ENCODE measurements around the gene HDGF. TPM values are rescaled to one million over a fixed set of nuclear protein-coding genes. Genes with fewer than 3 reads are reported as not detected.

The HDGF gene
- total RNA-seq, 1 experiment from 2014 or later, result 325 TPM

DNA sequence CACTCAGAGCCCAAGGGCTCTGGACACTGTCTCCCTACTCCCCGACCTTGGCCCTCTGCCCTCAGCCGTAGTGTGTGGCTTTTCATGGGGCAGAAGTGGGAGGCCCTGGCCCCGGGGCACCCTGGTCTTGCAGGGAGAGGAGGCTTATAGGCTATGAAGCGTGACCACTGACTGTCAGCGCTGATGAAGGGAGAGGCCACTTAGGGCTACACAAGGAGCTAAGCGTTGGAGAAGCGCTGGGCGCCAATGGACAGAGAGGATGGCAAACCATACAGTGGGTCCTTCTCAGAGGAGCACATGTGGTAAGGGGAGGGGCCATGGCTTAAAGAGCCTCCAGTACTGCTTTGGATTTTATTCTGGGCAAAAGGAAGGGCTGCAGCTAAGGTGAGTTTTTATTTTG, 54.0 kb downstream of the HDGF start:
- Histone ChIP-seq H3K27me3 (ENCODE audit: control insufficient read depth, insufficient read depth, low read length) (no peaks in the 10 kb centered on the region), H3K4me3 (ENCODE audit: low read depth in 2 of 2, low read length in 2 of 2) (peak overlapping the region in 1 of 2 experiments; percentile 28; a peak in 2 of 4 replicates), H3K9me3 (ENCODE audit: control insufficient read depth, insufficient read depth, low read depth, low read length) (no peaks in the 10 kb centered on the region), H3K4me1 (ENCODE audit: control insufficient read depth, insufficient read depth, low read length) (peaks cover 78% of the 10 kb centered on the region), H3K36me3 (ENCODE audit: control insufficient read depth, insufficient read depth, low read length) (no peaks in the 10 kb centered on the region), H3K27ac (ENCODE audit: low read length) (peak overlapping the region; percentile 90)
- in situ Hi-C loops (cut with HindIII; ENCODE audit: low pct_unique_long_range_greater_than_20kb, low sequenced_read_pairs) (no loop called here), intact Hi-C loops (cut with micrococcal nuclease; ENCODE audit: unreplicated experiment) (loop anchor here (10.0 kb wide), 1 partner anchor 167 kb away; the partner anchor contains the start of gene NTRK1)
- ChIA-PET CTCF (interaction anchor here (0.8 to 2.3 kb wide), 3 partner anchors 8 to 162 kb away, joined by 3 to 13 read pairs (median 3); no protein-coding TSS in a partner anchor), POLR2A (interaction anchor here (0.6 kb wide), 1 partner anchor 29 kb away, joined by 3 read pairs; no protein-coding TSS in a partner anchor)
- BruUV-seq (replicated peaks), result no TSS peak
- DNase-seq (ENCODE audit: low read depth, low spot score), result no peak
- ATAC-seq, result peak; percentile 56
- TF ChIP-seq, protein P1, sequence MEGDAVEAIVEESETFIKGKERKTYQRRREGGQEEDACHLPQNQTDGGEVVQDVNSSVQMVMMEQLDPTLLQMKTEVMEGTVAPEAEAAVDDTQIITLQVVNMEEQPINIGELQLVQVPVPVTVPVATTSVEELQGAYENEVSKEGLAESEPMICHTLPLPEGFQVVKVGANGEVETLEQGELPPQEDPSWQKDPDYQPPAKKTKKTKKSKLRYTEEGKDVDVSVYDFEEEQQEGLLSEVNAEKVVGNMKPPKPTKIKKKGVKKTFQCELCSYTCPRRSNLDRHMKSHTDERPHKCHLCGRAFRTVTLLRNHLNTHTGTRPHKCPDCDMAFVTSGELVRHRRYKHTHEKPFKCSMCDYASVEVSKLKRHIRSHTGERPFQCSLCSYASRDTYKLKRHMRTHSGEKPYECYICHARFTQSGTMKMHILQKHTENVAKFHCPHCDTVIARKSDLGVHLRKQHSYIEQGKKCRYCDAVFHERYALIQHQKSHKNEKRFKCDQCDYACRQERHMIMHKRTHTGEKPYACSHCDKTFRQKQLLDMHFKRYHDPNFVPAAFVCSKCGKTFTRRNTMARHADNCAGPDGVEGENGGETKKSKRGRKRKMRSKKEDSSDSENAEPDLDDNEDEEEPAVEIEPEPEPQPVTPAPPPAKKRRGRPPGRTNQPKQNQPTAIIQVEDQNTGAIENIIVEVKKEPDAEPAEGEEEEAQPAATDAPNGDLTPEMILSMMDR (IDR thresholded peaks at IDR 0.05), result no peak
- TF ChIP-seq POLR2AphosphoS5 (IDR thresholded peaks at IDR 0.05; ENCODE audit: low read depth, low read length), result peak; percentile 80
- TF ChIP-seq SIN3A (IDR thresholded peaks at IDR 0.05; ENCODE audit: borderline replicate concordance, insufficient read depth, low read depth, low read length), result 0 out of 2 replicates have a peak, but pooled peaks have one; percentile 34
- TF ChIP-seq, protein P2, sequence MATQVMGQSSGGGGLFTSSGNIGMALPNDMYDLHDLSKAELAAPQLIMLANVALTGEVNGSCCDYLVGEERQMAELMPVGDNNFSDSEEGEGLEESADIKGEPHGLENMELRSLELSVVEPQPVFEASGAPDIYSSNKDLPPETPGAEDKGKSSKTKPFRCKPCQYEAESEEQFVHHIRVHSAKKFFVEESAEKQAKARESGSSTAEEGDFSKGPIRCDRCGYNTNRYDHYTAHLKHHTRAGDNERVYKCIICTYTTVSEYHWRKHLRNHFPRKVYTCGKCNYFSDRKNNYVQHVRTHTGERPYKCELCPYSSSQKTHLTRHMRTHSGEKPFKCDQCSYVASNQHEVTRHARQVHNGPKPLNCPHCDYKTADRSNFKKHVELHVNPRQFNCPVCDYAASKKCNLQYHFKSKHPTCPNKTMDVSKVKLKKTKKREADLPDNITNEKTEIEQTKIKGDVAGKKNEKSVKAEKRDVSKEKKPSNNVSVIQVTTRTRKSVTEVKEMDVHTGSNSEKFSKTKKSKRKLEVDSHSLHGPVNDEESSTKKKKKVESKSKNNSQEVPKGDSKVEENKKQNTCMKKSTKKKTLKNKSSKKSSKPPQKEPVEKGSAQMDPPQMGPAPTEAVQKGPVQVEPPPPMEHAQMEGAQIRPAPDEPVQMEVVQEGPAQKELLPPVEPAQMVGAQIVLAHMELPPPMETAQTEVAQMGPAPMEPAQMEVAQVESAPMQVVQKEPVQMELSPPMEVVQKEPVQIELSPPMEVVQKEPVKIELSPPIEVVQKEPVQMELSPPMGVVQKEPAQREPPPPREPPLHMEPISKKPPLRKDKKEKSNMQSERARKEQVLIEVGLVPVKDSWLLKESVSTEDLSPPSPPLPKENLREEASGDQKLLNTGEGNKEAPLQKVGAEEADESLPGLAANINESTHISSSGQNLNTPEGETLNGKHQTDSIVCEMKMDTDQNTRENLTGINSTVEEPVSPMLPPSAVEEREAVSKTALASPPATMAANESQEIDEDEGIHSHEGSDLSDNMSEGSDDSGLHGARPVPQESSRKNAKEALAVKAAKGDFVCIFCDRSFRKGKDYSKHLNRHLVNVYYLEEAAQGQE (IDR thresholded peaks at IDR 0.05; ENCODE audit: insufficient read depth in 1 of 2, low read depth in 2 of 2, low read length in 1 of 2), result no peak
- TF ChIP-seq TCF7L2 (IDR thresholded peaks at IDR 0.05; ENCODE audit: low read depth, low read length), result no peak

DNA sequence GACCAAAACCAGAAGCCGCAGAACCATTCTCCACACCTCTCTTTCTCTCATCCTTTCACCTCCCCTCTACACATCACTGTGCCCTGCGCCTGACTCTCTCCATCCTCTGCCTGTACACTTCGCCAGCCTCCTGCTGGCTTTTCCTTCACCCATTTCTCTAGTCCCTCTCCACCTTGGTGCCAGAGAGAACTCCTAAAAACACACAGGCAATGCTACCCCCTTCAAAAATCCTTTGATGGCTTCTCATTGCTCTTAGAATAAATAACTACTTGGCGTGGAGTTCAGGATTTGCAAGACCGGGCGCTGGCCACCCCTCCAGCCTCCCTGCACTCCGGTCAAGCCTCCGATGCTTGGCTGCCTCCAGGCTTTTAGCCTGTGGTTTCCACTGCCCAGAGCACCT, 54.7 kb downstream of the HDGF start:
- ChIA-PET POLR2A (interaction anchor here (0.6 kb wide), 1 partner anchor 30 kb away, joined by 3 read pairs; no protein-coding TSS in a partner anchor), CTCF (interaction anchor here (0.8 to 2.3 kb wide), 3 partner anchors 7 to 163 kb away, joined by 3 to 13 read pairs (median 3); no protein-coding TSS in a partner anchor)
- no peak overlapping the region; a peak in 1 of 4 replicates for H3K4me3 ChIP-seq (ENCODE audit: low read depth in 2 of 2, low read length in 2 of 2)
- intact Hi-C loops (cut with micrococcal nuclease; ENCODE audit: unreplicated experiment) (loop anchor here (10.0 kb wide), 1 partner anchor 168 kb away; the partner anchor contains the start of gene NTRK1), in situ Hi-C loops (cut with HindIII; ENCODE audit: low pct_unique_long_range_greater_than_20kb, low sequenced_read_pairs) (no loop called here)
- H3K27ac ChIP-seq (ENCODE audit: low read length), result peak overlapping the region; percentile 90
- peaks cover 84% of the 10 kb centered on the region for H3K4me1 ChIP-seq (ENCODE audit: control insufficient read depth, insufficient read depth, low read length)
- no TSS peak for BruUV-seq (replicated peaks)
- no peaks in the 10 kb centered on the region for H3K36me3 ChIP-seq (ENCODE audit: control insufficient read depth, insufficient read depth, low read length)
- no peaks in the 10 kb centered on the region for H3K9me3 ChIP-seq (ENCODE audit: control insufficient read depth, insufficient read depth, low read depth, low read length)
- ATAC-seq, result peak; percentile 46
- DNase-seq (ENCODE audit: low read depth, low spot score), result no peak
- no peaks in the 10 kb centered on the region for H3K27me3 ChIP-seq (ENCODE audit: control insufficient read depth, insufficient read depth, low read length)
- TF ChIP-seq, protein P1 (IDR thresholded peaks at IDR 0.05), result no peak
- TF ChIP-seq, protein P2 (IDR thresholded peaks at IDR 0.05; ENCODE audit: insufficient read depth in 1 of 2, low read depth in 2 of 2, low read length in 1 of 2), result no peak
- no peak for TF ChIP-seq SIN3A (IDR thresholded peaks at IDR 0.05; ENCODE audit: borderline replicate concordance, insufficient read depth, low read depth, low read length)
- TF ChIP-seq TCF7L2 (IDR thresholded peaks at IDR 0.05; ENCODE audit: low read depth, low read length), result no peak
- TF ChIP-seq POLR2AphosphoS5 (IDR thresholded peaks at IDR 0.05; ENCODE audit: low read depth, low read length), result no peak
